ENCODE results near the gene SLC29A2. TPM values are rescaled to one million over a fixed set of nuclear protein-coding genes. Genes with fewer than 3 reads are reported as not detected.

SLC29A2 gene, protein sequence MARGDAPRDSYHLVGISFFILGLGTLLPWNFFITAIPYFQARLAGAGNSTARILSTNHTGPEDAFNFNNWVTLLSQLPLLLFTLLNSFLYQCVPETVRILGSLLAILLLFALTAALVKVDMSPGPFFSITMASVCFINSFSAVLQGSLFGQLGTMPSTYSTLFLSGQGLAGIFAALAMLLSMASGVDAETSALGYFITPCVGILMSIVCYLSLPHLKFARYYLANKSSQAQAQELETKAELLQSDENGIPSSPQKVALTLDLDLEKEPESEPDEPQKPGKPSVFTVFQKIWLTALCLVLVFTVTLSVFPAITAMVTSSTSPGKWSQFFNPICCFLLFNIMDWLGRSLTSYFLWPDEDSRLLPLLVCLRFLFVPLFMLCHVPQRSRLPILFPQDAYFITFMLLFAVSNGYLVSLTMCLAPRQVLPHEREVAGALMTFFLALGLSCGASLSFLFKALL
- total RNA-seq (ENCODE audit: low replicate concordance), result 0.36 TPM in 1 of 2 replicates, not detected in the other

DNA sequence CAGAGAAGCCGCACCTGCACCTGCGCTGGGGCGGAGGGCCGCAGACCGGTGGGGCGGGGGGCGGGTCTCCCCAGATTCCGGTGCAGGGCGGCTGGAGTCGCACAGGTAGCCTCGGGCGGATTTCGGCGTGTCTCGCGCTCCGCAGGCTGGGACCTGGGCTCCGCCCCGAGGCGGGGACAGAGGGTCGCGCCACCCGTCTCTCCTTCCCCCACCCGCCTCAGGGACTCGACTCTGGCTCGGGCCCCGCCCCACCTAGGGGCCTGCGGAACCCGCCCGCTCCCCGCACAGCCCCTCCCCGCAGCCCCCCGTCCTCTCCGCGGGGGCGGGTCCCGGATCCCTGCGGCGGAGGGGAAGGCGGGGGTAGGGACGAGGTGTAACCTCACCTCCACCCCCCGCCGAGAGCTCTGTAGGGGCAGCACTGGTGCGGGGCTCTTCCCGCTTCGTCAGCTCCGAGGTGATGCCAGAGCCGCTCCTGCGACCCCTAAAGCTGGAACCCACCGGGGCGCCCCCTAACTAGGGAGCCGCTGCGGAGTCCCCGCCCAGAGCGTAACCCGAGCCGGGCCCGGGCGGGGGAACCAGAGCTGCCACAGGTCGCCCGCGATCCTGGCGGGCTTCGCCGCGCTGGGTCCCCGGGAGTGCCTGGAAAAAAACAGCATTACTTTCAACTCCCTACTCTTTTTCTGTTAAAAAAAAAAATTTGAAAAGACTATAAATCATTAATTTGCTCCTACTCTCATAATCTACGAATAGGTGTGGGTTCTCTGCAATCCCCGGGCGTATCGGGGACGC lies at the start of gene SLC29A2:
Gene SLC29A2, minus strand, starts transcription at position 134 of the 789 bp plus-strand sequence. CDS start 169 bp downstream, outside the sequence.
- TF ChIP-seq, protein P1, sequence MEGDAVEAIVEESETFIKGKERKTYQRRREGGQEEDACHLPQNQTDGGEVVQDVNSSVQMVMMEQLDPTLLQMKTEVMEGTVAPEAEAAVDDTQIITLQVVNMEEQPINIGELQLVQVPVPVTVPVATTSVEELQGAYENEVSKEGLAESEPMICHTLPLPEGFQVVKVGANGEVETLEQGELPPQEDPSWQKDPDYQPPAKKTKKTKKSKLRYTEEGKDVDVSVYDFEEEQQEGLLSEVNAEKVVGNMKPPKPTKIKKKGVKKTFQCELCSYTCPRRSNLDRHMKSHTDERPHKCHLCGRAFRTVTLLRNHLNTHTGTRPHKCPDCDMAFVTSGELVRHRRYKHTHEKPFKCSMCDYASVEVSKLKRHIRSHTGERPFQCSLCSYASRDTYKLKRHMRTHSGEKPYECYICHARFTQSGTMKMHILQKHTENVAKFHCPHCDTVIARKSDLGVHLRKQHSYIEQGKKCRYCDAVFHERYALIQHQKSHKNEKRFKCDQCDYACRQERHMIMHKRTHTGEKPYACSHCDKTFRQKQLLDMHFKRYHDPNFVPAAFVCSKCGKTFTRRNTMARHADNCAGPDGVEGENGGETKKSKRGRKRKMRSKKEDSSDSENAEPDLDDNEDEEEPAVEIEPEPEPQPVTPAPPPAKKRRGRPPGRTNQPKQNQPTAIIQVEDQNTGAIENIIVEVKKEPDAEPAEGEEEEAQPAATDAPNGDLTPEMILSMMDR (IDR thresholded peaks at IDR 0.05; ENCODE audit: insufficient read depth, low read length), result no peak
- DNase-seq (ENCODE audit: low read depth), result no peak
- H3K4me3 ChIP-seq (ENCODE audit: low read depth, low read length), result peak within 1 kb of the TSS; percentile 50

DNA sequence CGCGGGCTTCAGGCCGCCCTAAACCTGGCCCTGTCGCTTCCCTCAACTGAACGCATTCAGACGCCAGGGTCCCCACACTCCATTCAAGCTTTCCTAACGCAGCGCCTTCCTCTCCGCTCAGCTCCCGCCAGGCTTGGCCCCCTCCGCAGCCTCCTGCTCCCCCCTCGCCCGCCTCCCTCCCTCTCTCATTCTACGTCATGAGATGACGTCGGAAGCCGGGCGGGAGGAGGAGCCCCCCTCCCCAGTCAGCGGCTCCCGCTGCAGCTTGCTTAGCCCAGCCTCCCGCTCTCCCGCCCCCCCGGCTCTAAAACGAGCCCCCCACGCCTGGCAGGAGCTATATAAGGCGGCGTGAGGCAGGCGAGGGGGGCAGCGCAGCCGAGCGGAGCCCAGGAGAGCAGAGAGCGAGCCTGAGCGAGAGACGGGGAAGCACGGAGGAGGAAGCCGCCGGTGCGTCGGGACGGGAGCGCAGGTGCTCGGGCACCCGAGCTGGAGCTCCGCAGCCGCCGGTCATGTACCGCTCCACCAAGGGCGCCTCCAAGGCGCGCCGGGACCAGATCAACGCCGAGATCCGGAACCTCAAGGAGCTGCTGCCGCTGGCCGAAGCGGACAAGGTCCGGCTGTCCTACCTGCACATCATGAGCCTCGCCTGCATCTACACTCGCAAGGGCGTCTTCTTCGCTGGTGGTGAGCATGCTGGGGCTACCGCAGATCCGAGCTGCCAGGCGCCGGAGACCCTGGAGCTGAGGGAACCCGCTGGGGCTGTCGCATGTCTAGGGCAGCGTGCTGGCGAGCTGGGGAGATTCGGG lies 49.3 kb upstream of the SLC29A2 start, which contains the start of gene NPAS4:
Gene NPAS4, plus strand, starts transcription at position 365 of the 806 bp plus-strand sequence. Its CDS starts 145 bp downstream, at position 510.
- DNase-seq (ENCODE audit: low read depth), result no peak
- TF ChIP-seq, protein P1 (IDR thresholded peaks at IDR 0.05; ENCODE audit: insufficient read depth, low read length), result no peak
- H3K4me3 ChIP-seq (ENCODE audit: low read depth, low read length), result no peak within 1 kb of the TSS

DNA sequence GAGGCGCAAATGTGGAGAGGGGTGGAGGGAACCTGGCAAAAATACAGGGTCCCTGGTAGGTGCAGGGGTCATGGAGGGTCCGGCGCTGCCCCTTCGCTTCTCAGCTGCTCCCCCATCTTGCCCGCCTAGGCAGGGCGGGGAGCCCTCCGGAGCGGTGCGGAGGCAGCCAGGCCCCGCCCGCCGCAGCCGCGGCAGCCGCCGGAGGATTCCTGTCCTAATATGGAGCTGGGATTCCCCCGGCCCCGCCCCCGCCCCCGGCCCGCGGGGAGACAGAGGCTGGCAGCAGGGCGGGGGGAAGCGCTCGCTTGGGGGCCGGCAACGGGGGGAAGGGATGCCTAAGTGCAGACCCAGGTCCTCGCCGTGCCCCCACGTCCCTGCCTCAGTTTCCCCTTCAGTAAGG lies 48.3 kb upstream of the SLC29A2 start:
- no peak overlapping the region for H3K4me3 ChIP-seq (ENCODE audit: low read depth, low read length)
- TF ChIP-seq, protein P1 (IDR thresholded peaks at IDR 0.05; ENCODE audit: insufficient read depth, low read length), result no peak

DNA sequence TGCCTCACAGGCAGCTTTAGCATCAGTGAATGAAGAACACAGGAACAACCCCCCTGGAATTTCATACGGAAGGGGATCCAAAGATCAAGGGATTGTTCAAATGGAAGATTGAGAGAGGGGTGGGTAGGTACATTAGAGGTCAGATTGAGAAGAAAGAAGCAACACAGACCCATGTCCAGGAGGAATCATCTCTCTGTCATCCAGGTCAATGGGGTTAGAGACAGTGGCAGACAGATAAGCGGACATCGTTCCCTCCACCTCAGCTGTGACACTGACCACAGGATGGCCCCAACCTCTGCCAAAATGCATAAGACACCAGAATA lies 47.4 kb upstream of the SLC29A2 start:
- no peak overlapping the region for H3K4me3 ChIP-seq (ENCODE audit: low read depth, low read length)
- DNase-seq (ENCODE audit: low read depth), result no peak
- TF ChIP-seq, protein P1 (IDR thresholded peaks at IDR 0.05; ENCODE audit: insufficient read depth, low read length), result no peak

More for the DNA sequence above, 48.3 kb upstream of the SLC29A2 start:
- DNase-seq (ENCODE audit: low read depth), result no peak

DNA sequence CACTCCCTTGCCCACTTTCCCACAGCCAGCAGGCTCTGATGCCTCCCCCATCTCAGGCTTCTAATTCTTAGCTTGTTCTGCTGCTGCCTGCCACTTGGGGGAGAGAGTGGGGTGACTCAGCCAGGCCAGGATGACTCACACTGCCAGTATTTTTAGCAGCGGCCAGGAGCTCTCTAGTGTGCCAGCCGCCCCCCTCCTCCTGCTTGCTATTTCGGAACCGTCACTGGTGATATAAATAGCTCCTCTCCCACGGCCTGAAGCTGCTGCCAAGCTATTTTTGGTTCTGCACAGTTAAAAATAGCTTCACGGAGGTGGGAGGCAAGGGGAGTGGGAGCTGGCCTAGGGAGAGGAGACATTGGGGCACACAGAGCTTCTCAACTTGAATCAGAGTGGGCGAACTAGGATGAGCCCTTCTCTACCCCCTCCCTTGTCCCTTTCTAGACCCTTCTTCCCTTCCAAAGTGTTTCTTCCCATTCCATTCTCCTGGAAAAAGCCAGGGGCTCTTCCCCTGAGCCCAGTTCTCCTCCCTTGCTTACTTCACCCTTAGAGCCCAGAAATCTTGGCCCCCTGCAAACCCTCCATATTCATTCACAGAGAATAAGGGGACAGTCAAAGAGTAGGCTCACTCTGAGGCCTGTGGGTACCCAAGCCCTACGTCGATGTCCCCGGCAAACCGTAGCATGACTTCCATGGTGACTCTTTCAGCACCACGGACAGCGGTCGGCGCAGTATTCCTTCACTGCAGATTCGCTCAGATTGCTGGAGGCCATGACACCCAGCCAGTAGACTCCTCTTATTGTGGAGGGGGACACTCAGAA lies 46.8 kb upstream of the SLC29A2 start:
- H3K4me3 ChIP-seq (ENCODE audit: low read depth, low read length), result no peak overlapping the region
- TF ChIP-seq, protein P1 (IDR thresholded peaks at IDR 0.05; ENCODE audit: insufficient read depth, low read length), result peak; percentile 69

More for the DNA sequence above, 46.8 kb upstream of the SLC29A2 start:
- peak; percentile 95 for DNase-seq (ENCODE audit: low read depth)
